IPS-20b (cell line): Measurements from ENCODE around the gene PIGV.
"Not testable (repeated sequence)": the region's sequence is repeated elsewhere in the genome, so short reads cannot be mapped to it uniquely, and the experiment has no call there.

Experiments used
- H3K27ac ChIP-seq: one replicate; pipeline ENCODE4 v1.5.1; 2013; ENCODE audit warnings: low read length
- H3K27me3 ChIP-seq: 2 replicates; pipeline ENCODE4 v1.6.1; 2013; ENCODE audit warnings: mild to moderate bottlenecking, low read length, inconsistent platforms; ENCODE audit not compliant: insufficient read depth
- H3K36me3 ChIP-seq: 2 replicates; pipeline ENCODE4 v1.6.1; 2013; ENCODE audit warnings: low read depth, mild to moderate bottlenecking, inconsistent platforms, low read length, moderate library complexity; ENCODE audit not compliant: insufficient read depth
- H3K4me1 ChIP-seq: 2 replicates; pipeline ENCODE4 v1.6.1; 2013; ENCODE audit warnings: mild to moderate bottlenecking, control low read depth, inconsistent platforms, low read length, moderate library complexity; ENCODE audit not compliant: insufficient read depth
- H3K4me3 ChIP-seq: 2 replicates; pipeline ENCODE4 v1.5.1; 2013; ENCODE audit warnings: mild to moderate bottlenecking, low read length, inconsistent platforms
- H3K9ac ChIP-seq: 2 replicates; pipeline ENCODE4 v1.6.1; 2013; ENCODE audit warnings: low read depth, mild to moderate bottlenecking, inconsistent platforms, low read length, moderate library complexity
- H3K9me3 ChIP-seq: 2 replicates; pipeline ENCODE4 v1.6.1; 2013; ENCODE audit warnings: mild to moderate bottlenecking, low read depth, low read length, inconsistent platforms; ENCODE audit not compliant: insufficient read depth

PIGV gene

DNA sequence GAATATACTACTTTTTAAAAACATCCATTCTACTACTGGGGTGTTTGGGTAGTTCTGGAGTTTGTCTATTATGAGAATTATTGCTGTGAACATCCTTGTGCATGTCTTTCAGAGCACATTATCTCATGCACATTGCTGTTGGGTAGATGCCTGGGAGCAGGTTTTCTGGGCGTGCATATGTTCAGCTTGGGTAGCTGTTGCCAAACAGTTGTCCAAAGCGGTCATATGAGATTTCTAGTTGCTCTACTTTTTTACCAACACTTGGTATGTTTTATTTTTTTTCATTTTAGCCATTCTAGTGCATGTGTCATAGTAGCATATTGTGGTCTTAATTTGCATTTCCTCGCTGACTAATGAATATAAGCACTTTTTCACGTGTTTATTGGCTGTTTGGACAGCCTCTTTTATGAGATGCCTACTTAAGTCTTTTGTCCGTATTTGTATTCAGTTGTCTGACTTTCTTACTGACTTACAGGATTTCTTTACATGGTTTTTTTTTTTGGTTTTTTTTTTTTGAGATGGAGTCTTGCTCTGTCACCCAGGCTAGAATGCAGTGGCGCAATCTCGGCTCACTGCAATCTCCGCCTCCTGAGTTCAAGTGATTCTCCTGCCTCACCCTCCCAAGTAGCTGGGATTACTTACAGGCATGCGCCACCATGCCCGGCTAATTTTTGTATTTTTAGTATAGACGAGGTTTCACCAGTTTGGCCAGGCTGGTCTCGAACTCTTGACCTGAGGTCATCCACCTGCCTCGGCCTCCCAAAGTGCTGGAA is 56.9 kb downstream of the PIGV start:
- Histone ChIP-seq H3K27me3 (no peaks in the 10 kb centered on the region), H3K36me3 (peaks cover 42% of the 10 kb centered on the region), H3K27ac (no peak overlapping the region), H3K9me3 (no peaks in the 10 kb centered on the region), H3K4me3 (no peak overlapping the region), H3K9ac (no peak overlapping the region), H3K4me1 (no peaks in the 10 kb centered on the region)

DNA sequence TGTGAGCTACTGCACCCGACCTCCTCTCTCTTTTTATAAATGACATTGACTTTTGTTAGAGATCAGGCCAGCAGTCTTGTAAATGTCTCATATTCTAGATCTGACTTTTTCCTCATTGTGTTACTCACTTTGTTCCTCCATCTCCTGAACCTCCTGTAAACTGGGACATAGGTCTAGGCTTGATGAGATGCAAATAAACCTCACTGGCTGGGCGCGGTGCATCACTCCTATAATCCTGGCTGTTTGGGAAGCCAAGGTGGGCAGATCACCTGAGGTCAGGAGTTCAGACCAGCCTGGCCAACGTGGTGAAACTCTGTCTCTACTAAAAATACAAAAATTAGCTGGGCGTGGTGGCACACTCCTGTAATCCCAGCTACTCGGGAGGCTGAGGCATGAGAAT is 60.1 kb downstream of the PIGV start:
- not testable (repeated sequence) for H3K27ac ChIP-seq, H3K9me3 ChIP-seq, H3K9ac ChIP-seq, H3K4me1 ChIP-seq, H3K27me3 ChIP-seq, H3K4me3 ChIP-seq
- peaks cover 60% of the 10 kb centered on the region for H3K36me3 ChIP-seq
